ENCODE data around the gene MRPL9. TPM values are rescaled to one million over a fixed set of nuclear protein-coding genes. Genes with fewer than 3 reads are reported as not detected.

MRPL9 gene
- total RNA-seq, 2 donors from 2014 or later = 47.9 to 65.7 TPM

DNA sequence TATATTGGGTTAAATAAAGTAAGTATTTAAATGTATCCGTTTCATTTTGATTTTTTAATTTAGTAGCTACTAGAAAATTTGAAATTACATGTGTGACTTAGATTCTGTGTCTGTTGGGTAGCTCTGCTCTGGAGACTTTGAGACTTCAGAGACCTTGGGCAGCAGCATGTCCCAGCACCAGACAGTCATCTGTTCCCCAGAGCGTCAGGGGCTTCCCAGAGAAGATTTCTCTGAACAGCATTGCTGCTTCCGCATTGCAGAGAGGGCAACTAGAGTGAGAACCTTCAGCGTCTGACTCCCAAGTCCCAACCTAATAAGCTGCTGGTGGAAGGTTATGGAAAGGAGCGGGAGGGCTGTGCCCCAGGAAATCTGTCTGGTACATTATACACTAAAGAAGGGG, 35.3 kb upstream of the MRPL9 start:
- Histone ChIP-seq H3K4me3 (no peak overlapping the region), H3K36me3 (no peaks in the 10 kb centered on the region), H3K27ac (no peak overlapping the region), H3K27me3 (replicated peaks; ENCODE audit: insufficient read depth) (no peaks in the 10 kb centered on the region), H3K4me1 (ENCODE audit: control insufficient read depth in 1 of 2, low read depth in 2 of 2) (no peaks in the 10 kb centered on the region), H3K9me3 (no peaks in the 10 kb centered on the region)
- ATAC-seq (ENCODE audit: insufficient number of reproducible peaks, low FRiP score, low read depth) = no peak
- DNase-seq (ENCODE audit: low spot score) = no peak
- TF ChIP-seq, protein P1, sequence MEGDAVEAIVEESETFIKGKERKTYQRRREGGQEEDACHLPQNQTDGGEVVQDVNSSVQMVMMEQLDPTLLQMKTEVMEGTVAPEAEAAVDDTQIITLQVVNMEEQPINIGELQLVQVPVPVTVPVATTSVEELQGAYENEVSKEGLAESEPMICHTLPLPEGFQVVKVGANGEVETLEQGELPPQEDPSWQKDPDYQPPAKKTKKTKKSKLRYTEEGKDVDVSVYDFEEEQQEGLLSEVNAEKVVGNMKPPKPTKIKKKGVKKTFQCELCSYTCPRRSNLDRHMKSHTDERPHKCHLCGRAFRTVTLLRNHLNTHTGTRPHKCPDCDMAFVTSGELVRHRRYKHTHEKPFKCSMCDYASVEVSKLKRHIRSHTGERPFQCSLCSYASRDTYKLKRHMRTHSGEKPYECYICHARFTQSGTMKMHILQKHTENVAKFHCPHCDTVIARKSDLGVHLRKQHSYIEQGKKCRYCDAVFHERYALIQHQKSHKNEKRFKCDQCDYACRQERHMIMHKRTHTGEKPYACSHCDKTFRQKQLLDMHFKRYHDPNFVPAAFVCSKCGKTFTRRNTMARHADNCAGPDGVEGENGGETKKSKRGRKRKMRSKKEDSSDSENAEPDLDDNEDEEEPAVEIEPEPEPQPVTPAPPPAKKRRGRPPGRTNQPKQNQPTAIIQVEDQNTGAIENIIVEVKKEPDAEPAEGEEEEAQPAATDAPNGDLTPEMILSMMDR (IDR thresholded peaks at IDR 0.05) = no peak

DNA sequence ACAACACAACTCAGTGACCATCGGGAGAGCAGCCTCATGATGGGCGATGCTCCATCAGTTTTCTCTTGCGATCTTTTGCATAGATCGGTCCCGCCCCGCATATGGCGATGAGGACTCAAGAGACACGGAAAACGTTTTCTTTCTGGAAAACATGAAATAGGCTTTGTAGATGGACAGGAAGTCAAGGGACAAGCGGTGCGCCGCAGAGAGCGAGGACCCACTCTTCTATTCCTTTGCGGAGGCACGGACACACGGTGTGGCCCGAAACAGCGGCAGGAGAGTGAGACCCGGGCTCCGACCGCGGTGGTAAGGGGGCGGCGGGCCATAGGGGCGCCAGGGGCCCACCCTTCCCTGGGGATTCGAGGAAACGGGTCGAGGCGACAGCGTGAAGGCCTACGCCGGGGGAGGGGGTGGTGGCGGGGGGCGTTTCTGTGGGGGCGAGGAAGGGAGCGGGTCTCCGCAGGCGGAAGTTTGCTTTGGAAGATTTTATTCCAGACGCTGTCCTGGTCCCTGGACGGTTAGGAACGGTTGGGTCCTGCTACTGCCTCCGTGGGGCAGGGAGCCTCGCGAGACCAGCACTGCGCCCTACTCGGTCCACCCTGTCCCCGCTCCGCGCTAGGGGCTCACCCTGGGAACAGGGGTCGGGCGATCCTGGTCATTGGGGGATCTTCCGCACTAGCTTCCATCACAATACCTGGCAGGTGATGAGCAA, 27.8 kb upstream of the MRPL9 start:
- TF ChIP-seq, protein P1 (IDR thresholded peaks at IDR 0.05) = no peak
- H3K9me3 ChIP-seq = no peaks in the 10 kb centered on the region
- H3K36me3 ChIP-seq = no peaks in the 10 kb centered on the region
- DNase-seq (ENCODE audit: low spot score) (no peak), ATAC-seq (ENCODE audit: insufficient number of reproducible peaks, low FRiP score, low read depth) (no peak)
- peaks cover 3 to 18% of the 10 kb centered on the region in 2 donors for H3K4me1 ChIP-seq (ENCODE audit: control insufficient read depth in 1 of 2, low read depth in 2 of 2)
- peak overlapping the region; percentile 85 for H3K4me3 ChIP-seq
- no peaks in the 10 kb centered on the region for H3K27me3 ChIP-seq (replicated peaks; ENCODE audit: insufficient read depth)
- peak overlapping the region; percentile 46 to 49 for H3K27ac ChIP-seq

DNA sequence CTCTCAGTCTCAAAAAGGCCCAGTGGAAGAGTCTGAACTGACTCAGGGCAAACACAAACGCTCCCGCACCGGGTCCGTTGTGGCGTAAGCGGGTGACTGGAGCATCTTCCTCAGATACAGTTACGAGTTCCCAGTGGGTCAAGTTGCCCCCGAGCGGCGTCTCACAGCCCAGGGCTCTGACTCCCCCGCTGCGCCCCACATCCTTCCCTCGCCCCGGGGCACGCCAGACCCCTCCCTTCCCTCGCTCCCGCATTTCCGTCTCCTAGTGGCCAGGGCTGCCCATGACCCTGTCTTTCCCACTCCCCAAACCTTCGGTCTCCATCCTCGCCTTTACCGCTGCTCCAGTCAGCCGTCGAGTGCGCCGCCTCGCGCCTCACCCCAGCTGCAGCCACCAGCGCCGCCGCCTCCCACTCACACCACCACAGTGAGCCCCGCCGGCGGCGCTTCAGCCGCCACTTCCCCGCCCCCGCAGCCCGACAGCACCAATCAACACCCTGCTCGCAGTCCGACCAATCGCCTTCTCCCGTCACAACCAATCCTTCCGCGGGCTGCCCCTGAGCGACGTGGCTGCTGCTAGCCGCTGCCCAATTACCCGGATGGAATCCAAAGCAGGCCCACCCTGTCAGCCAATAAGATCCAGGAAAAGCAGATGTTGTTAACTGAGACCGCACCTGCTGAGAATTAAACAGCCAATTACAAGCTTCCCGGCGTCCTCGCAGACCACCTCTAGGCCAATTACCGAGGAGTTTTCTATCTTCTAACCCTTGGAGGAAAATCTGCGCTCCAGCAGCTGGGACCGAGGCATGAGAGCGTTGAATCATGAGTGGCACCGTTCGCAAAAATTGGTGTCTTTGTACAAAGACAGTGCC, 27.0 kb upstream of the MRPL9 start, which contains the start of gene TDRKH:
TSS of gene TDRKH (minus strand) at position 430 of the 869 bp plus-strand sequence. CDS start 7,478 bp downstream, outside the sequence.
- H3K27me3 ChIP-seq (replicated peaks; ENCODE audit: insufficient read depth) = no peaks in the 10 kb centered on the region
- DNase-seq (ENCODE audit: low spot score) (peak; percentile 99), ATAC-seq (ENCODE audit: insufficient number of reproducible peaks, low FRiP score, low read depth) (peak; percentile 99)
- H3K4me3 ChIP-seq = peak within 1 kb of the TSS; percentile 85
- H3K4me1 ChIP-seq (ENCODE audit: control insufficient read depth in 1 of 2, low read depth in 2 of 2) = peaks cover 3 to 18% of the 10 kb centered on the region in 2 donors
- no peaks in the 10 kb centered on the region for H3K36me3 ChIP-seq
- TF ChIP-seq, protein P1 (IDR thresholded peaks at IDR 0.05) = no peak
- peak within 1 kb of the TSS; percentile 46 to 49 for H3K27ac ChIP-seq
- no peaks in the 10 kb centered on the region for H3K9me3 ChIP-seq

DNA sequence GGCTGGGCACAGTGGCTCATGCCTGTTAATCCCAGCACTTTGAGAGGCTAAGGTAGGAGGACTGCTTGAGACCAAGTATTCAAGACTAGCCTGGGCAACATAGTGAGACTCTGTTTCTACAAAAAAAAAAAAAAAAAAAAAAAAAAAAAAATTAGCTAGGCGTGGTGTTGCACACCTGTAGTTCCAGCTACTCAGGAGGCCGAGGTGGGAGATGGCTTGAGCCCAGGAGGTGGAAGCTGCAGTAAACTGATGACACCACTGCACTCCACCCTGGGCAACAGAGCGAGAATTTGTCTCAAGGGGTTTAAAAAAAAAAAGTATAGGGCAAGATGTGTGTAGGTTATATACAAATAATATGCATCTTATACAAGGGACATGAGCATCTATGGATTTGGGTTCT, 24.4 kb upstream of the MRPL9 start:
- DNase-seq (ENCODE audit: low spot score) (no peak), ATAC-seq (ENCODE audit: insufficient number of reproducible peaks, low FRiP score, low read depth) (no peak)
- H3K36me3 ChIP-seq = no peaks in the 10 kb centered on the region
- H3K4me3 ChIP-seq = no peak overlapping the region
- no peak overlapping the region for H3K27ac ChIP-seq
- H3K4me1 ChIP-seq (ENCODE audit: control insufficient read depth in 1 of 2, low read depth in 2 of 2) = peaks cover 3 to 18% of the 10 kb centered on the region in 2 donors
- H3K9me3 ChIP-seq = no peaks in the 10 kb centered on the region
- no peaks in the 10 kb centered on the region for H3K27me3 ChIP-seq (replicated peaks; ENCODE audit: insufficient read depth)
- TF ChIP-seq, protein P1 (IDR thresholded peaks at IDR 0.05) = no peak

DNA sequence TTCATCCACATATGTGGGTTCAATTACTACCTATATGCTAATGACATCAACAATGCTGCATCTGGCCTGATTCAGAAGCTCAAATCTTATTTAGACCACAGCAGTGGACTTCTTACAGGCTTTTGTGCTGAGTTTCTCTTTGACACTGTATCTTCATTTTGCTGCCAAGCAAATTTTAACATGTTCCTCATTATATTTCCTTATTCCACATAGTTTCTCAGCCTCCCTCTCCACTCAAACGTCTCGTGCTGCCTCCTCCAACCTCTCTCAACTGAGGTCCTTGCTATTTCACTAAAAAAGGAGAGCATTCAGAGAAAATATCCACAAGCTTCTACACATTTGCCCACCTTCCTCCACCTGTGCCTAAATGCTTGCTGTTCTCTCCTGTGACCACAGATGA, 20.5 kb upstream of the MRPL9 start:
- Histone ChIP-seq H3K4me3 (no peak overlapping the region), H3K4me1 (ENCODE audit: control insufficient read depth in 1 of 2, low read depth in 2 of 2) (no peaks in the 10 kb centered on the region), H3K27me3 (replicated peaks; ENCODE audit: insufficient read depth) (no peaks in the 10 kb centered on the region), H3K9me3 (no peaks in the 10 kb centered on the region), H3K27ac (no peak overlapping the region), H3K36me3 (peaks cover 5% of the 10 kb centered on the region)
- TF ChIP-seq, protein P1 (IDR thresholded peaks at IDR 0.05) = no peak
- no peak for DNase-seq (ENCODE audit: low spot score)
- ATAC-seq (ENCODE audit: insufficient number of reproducible peaks, low FRiP score, low read depth) = no peak
